Stimulated activated CD4-positive, alpha-beta T cell treated with anti-CD3 and anti-CD28 coated beads, Interleukin-12 subunit alpha, Interleukin-12 subunit beta, amount 100 ng/mL, for 4 hours (primary cell): ENCODE results near the gene PI4K2A.
"Not testable (repeated sequence)": the region's sequence is repeated elsewhere in the genome, so short reads cannot be mapped to it uniquely, and the experiment has no call there.

ENCODE experiments used
- DNase-seq: peaks from one replicate; pipeline ENCODE4 v3.0.0-alpha.2; 2020

PI4K2A gene

GRCh38 chr10:97676770-97677581 is 36.5 kb downstream of the PI4K2A start:
- DNase-seq, result peak; percentile 30

DNA sequence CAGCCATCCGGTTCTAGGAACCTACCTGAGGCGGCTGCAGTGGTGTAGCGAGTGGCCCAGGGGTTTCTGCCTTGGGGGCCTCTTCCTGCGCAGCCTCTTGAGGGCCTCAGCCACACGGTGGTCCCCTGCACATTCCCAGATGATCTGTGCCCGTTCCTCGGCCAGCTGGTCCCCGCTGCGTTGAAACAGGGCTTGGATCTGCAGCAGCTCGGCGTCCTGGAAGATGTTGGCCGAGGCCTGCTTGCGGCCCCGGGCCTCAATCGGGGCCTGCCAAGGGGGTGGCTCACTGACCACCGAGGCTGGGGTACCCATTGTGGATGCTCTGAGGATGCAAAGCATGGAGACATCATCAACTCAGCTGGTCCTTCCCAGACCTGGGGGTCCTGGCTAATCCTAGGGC is 39.1 kb downstream of the PI4K2A start:
- no peak for DNase-seq

DNA sequence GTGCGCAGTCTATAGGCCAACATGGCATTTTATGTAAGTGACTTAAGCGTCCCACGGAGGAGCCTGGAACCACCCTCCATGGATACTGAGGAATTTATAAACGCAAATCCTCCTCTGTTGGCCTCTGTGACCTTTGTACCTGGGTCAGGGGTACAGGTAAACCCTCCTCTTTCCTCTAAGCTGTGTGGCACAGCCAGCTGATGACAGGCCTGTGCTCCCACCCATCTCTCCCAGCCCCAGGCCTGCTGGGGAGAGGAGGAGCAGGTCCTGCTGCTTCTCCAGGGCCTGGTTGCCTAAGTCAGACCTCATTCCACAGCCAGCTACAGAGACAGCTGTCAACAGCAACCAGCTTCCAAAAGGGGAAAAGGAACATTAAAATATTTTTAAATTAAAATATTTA is 41.6 kb downstream of the PI4K2A start:
- DNase-seq, result no peak

DNA sequence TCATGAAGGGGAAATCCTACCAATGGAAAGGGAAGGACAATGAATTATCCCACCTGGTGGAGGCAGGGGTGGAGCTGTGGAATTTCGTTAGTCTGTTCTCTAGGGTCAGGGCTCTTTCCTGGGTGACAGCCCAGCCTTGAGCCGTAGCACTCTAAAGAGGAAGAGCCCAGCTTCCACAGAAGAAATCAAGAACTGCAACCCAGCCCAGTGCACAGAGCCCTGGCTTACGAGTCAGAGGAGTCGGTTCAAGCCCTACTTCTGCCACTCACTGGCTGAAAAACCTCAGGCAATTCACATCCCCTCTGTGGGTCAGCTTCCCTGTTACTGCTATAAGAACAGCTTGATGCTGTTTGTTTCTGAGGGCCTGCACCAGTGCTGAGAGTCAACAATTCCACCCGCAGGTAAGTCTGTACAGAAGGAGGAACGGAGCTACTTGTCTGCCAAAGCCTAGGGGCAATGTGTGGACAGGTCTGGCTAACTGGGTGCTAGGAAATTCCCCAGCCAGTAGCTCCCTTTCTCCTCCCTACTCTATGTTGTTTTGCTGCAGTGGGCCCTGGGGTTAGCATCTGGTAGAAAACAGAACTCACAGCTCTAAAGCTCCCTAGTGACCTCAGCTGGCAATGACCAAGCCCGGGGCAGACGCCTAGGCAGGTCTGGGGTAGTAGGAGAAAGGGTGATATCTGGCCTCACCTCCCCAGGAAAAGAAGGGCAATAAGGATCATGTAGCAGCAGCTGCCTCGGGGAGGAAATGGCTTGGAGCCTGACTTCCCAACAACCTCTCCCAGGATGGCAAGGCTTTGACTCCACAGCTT is 43.3 kb downstream of the PI4K2A start:
- DNase-seq, result no peak

- DNase-seq, result not testable (repeated sequence)
Observed at GRCh38 chr10:97684368-97684713, 43.9 kb downstream of the PI4K2A start.

DNA sequence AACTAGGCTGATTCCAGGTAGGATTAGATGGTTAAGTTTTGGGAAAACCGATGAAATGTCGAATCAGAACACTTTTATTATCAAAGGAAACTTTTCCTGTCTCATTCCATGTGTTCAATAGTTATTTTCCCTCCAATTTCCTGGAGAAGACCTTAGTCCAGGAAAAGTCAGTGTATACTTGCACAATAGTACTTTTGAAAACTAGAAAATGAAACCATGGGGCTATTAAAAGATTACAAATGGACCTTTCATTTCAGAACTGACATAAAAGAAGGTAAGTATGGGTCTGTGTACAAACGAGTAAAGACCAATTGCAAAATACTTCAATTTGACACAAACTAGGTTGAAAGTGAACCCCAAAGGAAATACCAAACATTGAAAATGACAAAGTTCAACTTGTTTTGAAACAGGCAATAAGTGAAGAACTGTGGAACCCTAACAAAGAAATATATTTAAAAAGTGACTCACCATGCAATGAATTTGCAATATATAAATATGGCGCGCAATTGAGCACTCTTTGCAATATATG is 44.5 kb downstream of the PI4K2A start:
- no peak for DNase-seq

- DNase-seq, result no peak
Observed at GRCh38 chr10:97685395-97685958, 45.0 kb downstream of the PI4K2A start.

GRCh38 chr10:97686301-97686961 is 46.0 kb downstream of the PI4K2A start:
- DNase-seq, result no peak

DNA sequence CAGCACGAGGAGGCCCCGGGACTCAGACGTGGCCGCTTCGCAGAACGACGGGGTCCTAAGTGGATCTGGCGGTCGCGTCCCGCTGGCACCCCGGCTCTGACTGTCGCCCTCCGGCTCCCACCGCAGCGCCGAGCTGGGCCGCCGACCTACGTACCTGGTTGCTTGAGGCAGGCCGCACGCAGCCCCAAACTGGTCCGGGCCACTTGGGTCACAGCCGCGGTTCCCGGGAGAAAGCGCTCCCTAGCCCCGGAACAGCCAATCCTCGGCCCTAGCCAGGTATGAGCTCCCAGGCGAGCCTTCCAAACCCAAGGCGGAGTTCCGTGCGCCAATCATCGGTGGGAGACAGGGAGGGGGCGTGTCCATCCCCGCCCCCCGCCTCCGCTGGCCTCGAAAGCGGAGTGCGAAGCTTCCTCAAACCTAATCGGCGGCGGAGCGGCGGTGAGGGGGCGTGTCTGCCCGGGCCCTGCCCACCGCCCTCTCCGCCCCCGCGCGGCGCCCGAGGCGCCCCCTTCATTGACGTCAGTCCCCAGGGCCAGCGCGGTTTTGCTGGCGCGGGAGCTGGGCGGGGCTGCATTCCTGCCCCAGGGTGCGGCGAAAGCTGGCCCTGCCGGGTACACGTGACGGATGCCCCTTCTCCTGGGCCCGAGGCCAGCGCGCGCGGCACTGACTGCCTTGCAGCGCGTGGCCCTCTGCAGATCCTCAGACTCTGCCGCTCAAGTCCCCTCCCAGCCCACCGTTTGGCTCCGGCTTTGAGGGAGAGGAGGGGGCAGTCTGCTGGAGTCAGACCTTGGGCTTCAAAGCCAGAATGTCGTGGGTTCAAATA is 46.7 kb downstream of the PI4K2A start, which contains the start of gene AVPI1:
Gene AVPI1, minus strand, starts transcription at position 280 of the 823 bp plus-strand sequence. CDS start 7,336 bp downstream, outside the sequence.
- peak; percentile 96 for DNase-seq

DNA sequence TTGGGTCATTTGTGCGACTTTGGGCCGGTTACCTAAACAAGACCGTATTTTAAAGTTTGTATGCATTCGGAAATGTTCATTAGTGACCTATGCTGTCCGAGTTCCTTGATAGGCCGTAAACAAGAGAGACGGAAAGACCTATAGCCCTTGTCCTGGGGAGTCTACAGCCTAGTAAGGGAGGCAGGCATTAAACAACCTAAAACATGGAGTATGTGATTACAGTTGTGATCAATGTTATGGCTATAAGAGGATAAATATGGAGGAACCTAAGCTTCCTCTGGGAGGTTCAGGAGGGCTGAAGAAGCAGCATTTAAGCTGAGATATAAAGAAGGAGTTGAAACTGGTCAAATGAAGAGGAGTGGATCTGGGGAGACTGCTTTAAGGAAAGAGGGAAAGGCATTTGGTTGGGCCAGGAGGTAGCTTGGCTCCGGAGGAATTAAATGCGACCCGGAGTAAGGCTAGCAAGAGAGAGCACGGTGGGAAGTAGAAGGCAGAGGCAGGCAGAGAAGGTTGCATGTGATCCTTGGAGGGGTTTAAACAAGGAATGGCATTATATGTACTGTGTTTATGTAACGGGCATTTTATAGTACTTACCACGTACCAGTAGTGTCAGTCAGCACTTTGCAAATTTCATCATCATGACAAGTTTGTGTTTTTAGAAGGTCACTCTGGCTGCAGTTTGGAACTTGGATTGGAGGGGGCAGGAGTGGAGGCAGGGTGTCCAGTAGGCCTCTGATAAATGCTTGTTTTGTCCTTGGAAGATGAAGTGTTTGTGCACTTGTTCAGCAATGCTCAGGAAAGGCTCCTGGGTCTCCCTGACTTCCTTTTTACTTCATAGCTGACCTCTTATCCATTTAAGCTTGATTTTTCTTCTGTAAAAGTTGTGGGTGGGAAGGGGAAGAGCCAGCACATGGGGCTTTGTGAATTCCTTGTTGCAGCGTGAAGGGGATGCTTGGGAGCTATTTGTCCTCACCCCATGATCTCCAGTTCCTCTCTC is 47.6 kb downstream of the PI4K2A start:
- no peak for DNase-seq

- DNase-seq, result no peak
Observed at GRCh38 chr10:97689559-97690020, 49.1 kb downstream of the PI4K2A start.

DNA sequence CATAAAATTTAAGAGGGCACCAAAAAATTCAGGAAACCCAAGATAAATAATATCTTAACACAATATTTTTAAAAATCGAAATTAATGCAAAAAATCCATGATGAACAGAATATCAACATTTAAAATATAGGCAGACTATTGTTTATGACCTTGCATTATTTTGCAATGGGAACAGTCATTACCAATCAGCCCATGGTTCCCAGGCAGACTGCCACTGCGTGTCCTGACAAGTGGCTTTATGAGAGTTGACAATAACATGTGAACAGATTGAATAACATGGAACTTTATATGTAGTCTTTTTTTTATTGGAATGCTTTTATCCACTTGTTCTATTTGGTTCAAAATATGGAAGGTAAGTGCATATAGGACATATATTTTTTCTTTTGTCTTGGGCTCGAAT is 49.7 kb downstream of the PI4K2A start:
- no peak for DNase-seq

- not testable (repeated sequence) for DNase-seq
Observed at GRCh38 chr10:97698072-97698655, 57.7 kb downstream of the PI4K2A start.

DNA sequence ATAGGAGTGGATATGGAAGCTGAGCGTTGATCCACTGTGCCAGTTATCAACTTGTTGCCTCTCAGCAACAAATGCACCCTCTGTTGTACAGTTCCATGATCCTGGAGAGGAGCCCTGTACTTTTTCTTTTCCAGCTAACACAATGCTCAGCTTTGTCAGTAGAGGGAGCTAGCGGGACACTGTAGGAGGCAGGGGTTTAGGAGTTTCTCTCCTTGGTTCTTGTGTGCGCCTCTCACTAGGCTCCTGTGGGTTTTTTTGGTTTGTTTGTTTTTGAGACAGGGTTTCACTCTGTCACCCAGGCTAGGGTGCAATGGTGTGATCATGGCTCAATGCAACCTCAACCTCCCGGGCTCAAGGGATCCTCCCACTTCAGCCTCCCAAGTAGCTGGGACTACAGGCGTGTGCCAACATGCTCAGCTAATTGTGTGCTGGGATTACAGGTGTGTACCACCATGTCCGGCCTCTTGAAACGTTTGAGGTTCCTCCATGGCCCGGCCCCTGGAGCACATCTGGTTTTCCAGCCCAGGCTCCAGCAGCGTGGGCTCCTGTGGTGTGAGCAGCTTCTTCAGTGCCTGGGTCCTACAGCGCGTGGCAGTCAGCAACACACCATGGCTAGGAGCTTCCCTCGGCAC is 61.1 kb downstream of the PI4K2A start:
- DNase-seq, result peak; percentile 17

DNA sequence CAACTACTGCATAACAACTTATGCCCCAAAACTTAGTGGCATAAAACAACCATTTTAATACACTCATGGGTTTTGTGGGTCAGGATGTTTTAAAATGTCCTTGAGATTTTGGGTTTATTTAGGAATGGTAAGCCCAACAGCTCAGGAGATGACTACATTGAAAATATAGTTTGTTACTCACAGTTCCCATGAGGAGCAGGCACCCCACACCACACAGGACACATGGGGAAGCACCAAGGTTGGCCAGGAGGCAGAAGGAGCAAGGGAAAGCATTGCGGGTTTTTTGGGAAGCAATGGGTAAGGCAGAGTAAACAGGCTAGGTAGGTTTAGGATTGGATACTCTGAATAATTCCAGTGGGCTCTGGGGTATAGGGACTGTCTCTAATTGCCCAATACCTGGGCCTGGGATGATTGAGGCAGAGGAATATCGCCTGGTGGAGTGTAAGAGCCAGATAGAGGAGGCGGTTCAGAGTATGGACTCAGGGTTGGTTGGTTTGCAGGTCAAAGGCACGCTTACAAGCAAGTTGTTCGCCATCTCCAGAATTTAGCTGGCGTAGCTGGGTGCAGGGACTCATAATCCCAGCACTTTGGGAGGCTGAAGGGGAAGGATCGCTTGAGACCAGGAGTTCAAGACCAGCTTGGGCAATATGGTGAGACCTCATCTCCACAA is 63.1 kb downstream of the PI4K2A start:
- DNase-seq, result no peak

DNA sequence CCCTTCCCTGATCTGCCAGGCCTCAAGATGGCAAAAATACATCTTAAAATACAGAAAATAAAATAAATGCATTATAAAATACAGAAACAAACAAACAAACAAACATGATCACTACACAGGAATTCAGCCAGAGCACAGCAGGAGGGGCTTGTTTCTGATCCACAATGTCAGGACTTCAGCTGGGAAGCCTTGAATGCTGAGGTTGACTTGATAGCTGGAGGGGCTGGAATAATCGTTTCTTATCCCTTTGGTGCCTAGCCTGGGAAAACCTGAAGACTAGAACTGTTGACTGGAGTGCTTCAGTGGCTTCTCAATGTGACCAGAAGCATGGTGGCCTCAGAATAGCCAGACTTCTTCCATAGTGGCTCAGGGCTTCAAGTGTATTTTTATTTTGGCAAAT is 63.9 kb downstream of the PI4K2A start:
- DNase-seq, result no peak

DNA sequence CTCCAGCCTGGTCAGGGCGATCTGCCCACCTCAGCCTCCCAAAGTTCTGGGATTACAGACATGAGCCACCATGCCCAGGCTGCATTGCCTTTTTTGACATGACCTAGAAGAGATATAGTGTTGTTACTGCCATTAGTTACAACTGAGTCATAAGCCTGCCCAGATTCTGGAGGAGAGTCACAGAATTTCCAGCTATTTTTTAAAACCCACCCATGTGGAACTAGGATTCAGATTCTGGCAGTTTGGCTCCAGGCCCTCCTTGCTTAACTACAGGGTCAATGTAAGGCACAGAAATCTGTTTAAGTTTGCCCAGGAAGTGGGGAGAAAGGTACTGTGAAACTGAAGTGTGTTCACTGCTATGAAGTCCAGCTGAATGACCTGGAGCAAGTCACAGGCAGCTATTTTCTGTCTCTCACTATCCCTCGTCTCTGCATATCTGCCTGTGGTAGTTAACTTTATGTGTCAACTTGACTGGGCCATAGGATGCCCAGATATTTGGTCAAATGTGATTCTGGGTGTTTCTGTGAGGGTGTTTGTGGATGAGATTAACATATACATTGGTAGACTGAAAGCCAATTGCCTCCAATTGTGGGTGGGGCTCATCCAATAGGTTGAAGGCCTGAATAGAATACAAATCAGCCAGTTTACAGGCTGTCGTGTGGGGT is 64.7 kb downstream of the PI4K2A start:
- DNase-seq, result no peak

DNA sequence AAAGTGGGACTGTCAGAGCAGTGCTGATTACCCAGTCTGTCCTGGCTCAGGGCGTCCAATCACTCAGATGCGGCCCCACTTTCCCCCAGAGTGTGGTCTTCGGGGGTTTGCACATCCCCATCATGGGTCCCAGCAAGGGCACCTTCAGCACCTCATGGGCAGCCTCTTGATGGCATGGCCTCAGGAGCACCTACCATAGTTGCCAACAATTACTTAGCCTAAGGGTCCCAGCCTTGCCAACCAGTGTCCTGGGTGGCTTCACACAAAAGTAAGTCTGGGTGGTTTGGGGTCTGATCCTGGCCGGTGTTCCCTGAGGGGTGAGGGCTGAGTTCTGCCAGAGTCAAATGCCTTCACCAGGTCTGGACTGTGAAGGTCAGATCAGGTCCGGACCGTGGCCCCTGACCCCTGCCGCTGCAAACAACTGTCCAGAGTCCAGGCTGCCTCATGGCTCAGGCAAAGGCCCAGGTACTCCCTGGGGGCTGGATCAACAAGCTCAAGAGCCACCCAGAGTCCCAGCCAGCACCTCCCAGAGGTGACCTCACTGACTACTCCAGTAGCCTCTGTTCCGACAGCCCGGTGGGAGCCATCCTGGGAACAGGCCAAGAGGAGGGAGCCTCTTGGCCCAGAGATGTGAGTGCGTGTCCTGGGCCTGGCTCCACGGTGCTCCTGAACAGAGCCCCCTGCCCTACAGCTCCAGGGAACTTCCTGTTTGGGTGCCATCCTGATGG is 66.8 kb downstream of the PI4K2A start:
- DNase-seq, result no peak
